ENCODE results near the gene LRTM1. TPM values are rescaled to one million over a fixed set of nuclear protein-coding genes. Genes with fewer than 3 reads are reported as not detected.

The LRTM1 gene
- total RNA-seq, 1 experiment from 2014 or later = not detected

DNA sequence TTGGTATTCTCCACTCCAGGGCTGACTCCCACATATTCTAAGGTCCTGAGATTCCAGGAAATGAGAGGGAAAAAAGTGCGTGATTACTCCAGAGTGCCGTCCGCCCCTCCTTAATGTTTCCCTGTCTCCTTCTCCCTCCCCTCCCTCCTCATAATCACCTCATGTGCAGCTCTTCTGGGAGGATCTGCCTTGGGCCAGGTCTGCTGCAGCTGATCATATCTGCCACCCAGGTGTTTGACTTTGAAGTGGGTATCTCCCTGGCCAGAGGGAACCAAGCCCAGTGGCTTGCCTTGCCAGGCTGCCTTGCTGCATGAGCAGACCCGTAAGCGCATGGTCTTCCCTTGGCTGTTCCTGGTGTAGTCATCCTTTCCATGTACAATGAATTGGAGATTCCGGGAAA, 28.1 kb upstream of the LRTM1 start:
- POLR2A ChIA-PET (ENCODE audit: unreplicated experiment) = no interaction called here

GRCh38 chr3:54955496-54955895, 27.6 kb upstream of the LRTM1 start:
- no peak overlapping the region for H3K9ac ChIP-seq (ENCODE audit: low read length)
- ChIA-PET POLR2A (ENCODE audit: unreplicated experiment) (no interaction called here), CTCF (no interaction called here)
- 0 out of 2 replicates have a peak, but pooled peaks cover 5% of the 10 kb centered on the region for H3K4me1 ChIP-seq (ENCODE audit: insufficient read depth, low read length)
- H3K4me2 ChIP-seq (ENCODE audit: low read length) = no peak overlapping the region
- no peak overlapping the region for H3K27ac ChIP-seq (ENCODE audit: low read length)
- DNase-seq = no peak
- intact Hi-C loops (cut with micrococcal nuclease) = no loop called here
- no peaks in the 10 kb centered on the region for H3K27me3 ChIP-seq (ENCODE audit: low read length)
- H3K4me3 ChIP-seq (ENCODE audit: low read length) = no peak overlapping the region
- H3K9me3 ChIP-seq (ENCODE audit: low read length) = no peaks in the 10 kb centered on the region
- no peak for ATAC-seq
- no peaks in the 10 kb centered on the region for H4K20me1 ChIP-seq (ENCODE audit: low read length)
- H3K9me2 ChIP-seq (replicated peaks; ENCODE audit: low read length) = no peaks in the 10 kb centered on the region
- no peak overlapping the region for H2AFZ ChIP-seq (ENCODE audit: low read length)
- no TSS peak for BruUV-seq (replicated peaks)
- H3K36me3 ChIP-seq (ENCODE audit: low read depth, low read length) = no peaks in the 10 kb centered on the region
- TF ChIP-seq EZH2 (IDR thresholded peaks at IDR 0.05; ENCODE audit: low read length, unreplicated experiment) (no peak), CTCF (conservative IDR thresholded peaks at IDR 0.05; ENCODE audit: low read depth, low read length) (no peak), EZH2phosphoT487 (IDR thresholded peaks at IDR 0.05; ENCODE audit: borderline replicate concordance, low read length) (no peak)
- no peaks in the 10 kb centered on the region for H3K79me2 ChIP-seq (ENCODE audit: low read length)
- no peaks in the 10 kb centered on the region for H3F3A ChIP-seq (ENCODE audit: low read length, unreplicated experiment)

More for the DNA sequence above, 28.1 kb upstream of the LRTM1 start:
- Histone ChIP-seq H3K4me3 (ENCODE audit: low read length) (no peak overlapping the region), H3K9me2 (replicated peaks; ENCODE audit: low read length) (no peaks in the 10 kb centered on the region), H3K4me2 (ENCODE audit: low read length) (no peak overlapping the region), H3K9me3 (ENCODE audit: low read length) (no peaks in the 10 kb centered on the region), H3K36me3 (ENCODE audit: low read depth, low read length) (no peaks in the 10 kb centered on the region), H3K79me2 (ENCODE audit: low read length) (no peaks in the 10 kb centered on the region), H4K20me1 (ENCODE audit: low read length) (no peaks in the 10 kb centered on the region), H3K4me1 (ENCODE audit: insufficient read depth, low read length) (0 out of 2 replicates have a peak, but pooled peaks cover 5% of the 10 kb centered on the region), H3K9ac (ENCODE audit: low read length) (no peak overlapping the region), H3F3A (ENCODE audit: low read length, unreplicated experiment) (no peaks in the 10 kb centered on the region), H2AFZ (ENCODE audit: low read length) (no peak overlapping the region), H3K27me3 (ENCODE audit: low read length) (no peaks in the 10 kb centered on the region), H3K27ac (ENCODE audit: low read length) (no peak overlapping the region)
- ATAC-seq = no peak
- TF ChIP-seq EZH2 (IDR thresholded peaks at IDR 0.05; ENCODE audit: low read length, unreplicated experiment) (no peak), EZH2phosphoT487 (IDR thresholded peaks at IDR 0.05; ENCODE audit: borderline replicate concordance, low read length) (no peak), CTCF (conservative IDR thresholded peaks at IDR 0.05; ENCODE audit: low read depth, low read length) (no peak)
- no peak for DNase-seq
- intact Hi-C loops (cut with micrococcal nuclease) = no loop called here
- no TSS peak for BruUV-seq (replicated peaks)
- CTCF ChIA-PET = no interaction called here

- DNase-seq (no peak), ATAC-seq (no peak)
- intact Hi-C loops (cut with micrococcal nuclease) = no loop called here
- ChIA-PET CTCF (no interaction called here), POLR2A (ENCODE audit: unreplicated experiment) (no interaction called here)
- H3K79me2 ChIP-seq (ENCODE audit: low read length) = no peaks in the 10 kb centered on the region
- H4K20me1 ChIP-seq (ENCODE audit: low read length) = no peaks in the 10 kb centered on the region
- H3K4me1 ChIP-seq (ENCODE audit: insufficient read depth, low read length) = 0 out of 2 replicates have a peak, but pooled peaks cover 5% of the 10 kb centered on the region
- TF ChIP-seq EZH2phosphoT487 (IDR thresholded peaks at IDR 0.05; ENCODE audit: borderline replicate concordance, low read length) = no peak
- no peak for TF ChIP-seq EZH2 (IDR thresholded peaks at IDR 0.05; ENCODE audit: low read length, unreplicated experiment)
- TF ChIP-seq CTCF (conservative IDR thresholded peaks at IDR 0.05; ENCODE audit: low read depth, low read length) = no peak
- H3K27me3 ChIP-seq (ENCODE audit: low read length) = no peaks in the 10 kb centered on the region
- H3K9me2 ChIP-seq (replicated peaks; ENCODE audit: low read length) = no peaks in the 10 kb centered on the region
- no peaks in the 10 kb centered on the region for H3K9me3 ChIP-seq (ENCODE audit: low read length)
- H3K9ac ChIP-seq (ENCODE audit: low read length) = no peak overlapping the region
- H2AFZ ChIP-seq (ENCODE audit: low read length) = no peak overlapping the region
- H3K36me3 ChIP-seq (ENCODE audit: low read depth, low read length) = no peaks in the 10 kb centered on the region
- no peak overlapping the region for H3K4me3 ChIP-seq (ENCODE audit: low read length)
- no peak overlapping the region for H3K27ac ChIP-seq (ENCODE audit: low read length)
- H3F3A ChIP-seq (ENCODE audit: low read length, unreplicated experiment) = no peaks in the 10 kb centered on the region
- no TSS peak for BruUV-seq (replicated peaks)
- H3K4me2 ChIP-seq (ENCODE audit: low read length) = no peak overlapping the region
Observed at GRCh38 chr3:54954521-54954920, 26.7 kb upstream of the LRTM1 start.
